HL-60 (cell line): ENCODE data around the gene KIAA1210.

Source experiments
- DNase-seq, 2 experiments: peaks; one replicate each; pipeline ENCODE4 v3.0.0-alpha.2; 2010 to 2020; ENCODE audit warnings: low read depth in 1 of 2, low spot score in 1 of 2
- H3K27ac ChIP-seq: fragments of 250-450 bp; sonication (Bioruptor Pico); replicated peaks from 2 replicates; pipeline ENCODE4 v1.5.1; 2020; ENCODE audit warnings: mild to moderate bottlenecking, moderate library complexity
- H3K27me3 ChIP-seq: fragments of 250-450 bp; sonication (Bioruptor Pico); 2 replicates; pipeline ENCODE4 v1.5.1; 2021; ENCODE audit warnings: mild to moderate bottlenecking, moderate library complexity; ENCODE audit not compliant: insufficient read depth, poor library complexity, severe bottlenecking
- H3K4me3 ChIP-seq: replicated peaks from 2 replicates; pipeline ENCODE4 v1.5.1; 2011; ENCODE audit warnings: mild to moderate bottlenecking, control low read depth, low read length; ENCODE audit not compliant: insufficient read depth
- CTCF ChIP-seq: IDR thresholded peaks from one replicate; pipeline ENCODE4 v1.5.1; 2011; ENCODE audit warnings: low read length, control low read depth, inconsistent platforms; ENCODE audit not compliant: insufficient read depth
- GABPA ChIP-seq: IDR thresholded peaks from 2 replicates; pipeline ENCODE4 v1.6.1; 2012; ENCODE audit warnings: low read depth
- POLR2AphosphoS5 ChIP-seq: IDR thresholded peaks from 2 replicates; pipeline ENCODE4 v1.6.1; 2012; ENCODE audit warnings: low read depth
- REST ChIP-seq: IDR thresholded peaks from 2 replicates; pipeline ENCODE4 v1.6.1; 2012; ENCODE audit warnings: low read depth; ENCODE audit not compliant: insufficient replicate concordance
- SPI1 ChIP-seq: IDR thresholded peaks from 2 replicates; pipeline ENCODE4 v1.6.1; 2012; ENCODE audit warnings: low read depth, mild to moderate bottlenecking, borderline replicate concordance

The KIAA1210 gene

GRCh38 chrX:119105826-119106225 is 21.8 kb downstream of the KIAA1210 start:
- TF ChIP-seq REST: no peak
- TF ChIP-seq GABPA: no peak
- no peak for TF ChIP-seq CTCF
- no peak for TF ChIP-seq POLR2AphosphoS5
- no peak for TF ChIP-seq SPI1
- Histone ChIP-seq H3K4me3 (no peak overlapping the region), H3K27ac (no peak overlapping the region), H3K27me3 (peaks cover 2% of the 10 kb centered on the region)
- no peak for DNase-seq

- no peak for TF ChIP-seq POLR2AphosphoS5
- no peak for TF ChIP-seq GABPA
- TF ChIP-seq SPI1: no peak
- TF ChIP-seq CTCF: no peak
- no peak for TF ChIP-seq REST
- no peak for DNase-seq
- no peak overlapping the region for H3K27ac ChIP-seq
- no peak overlapping the region for H3K4me3 ChIP-seq
- peaks cover 2% of the 10 kb centered on the region for H3K27me3 ChIP-seq
Measured at GRCh38 chrX:119101168-119101567, 26.4 kb downstream of the KIAA1210 start.

- H3K27ac ChIP-seq: no peak overlapping the region
- peaks cover 1% of the 10 kb centered on the region for H3K27me3 ChIP-seq
- no peak overlapping the region for H3K4me3 ChIP-seq
- TF ChIP-seq POLR2AphosphoS5: no peak
- TF ChIP-seq SPI1: no peak
- TF ChIP-seq CTCF: no peak
- TF ChIP-seq REST: no peak
- no peak for TF ChIP-seq GABPA
- no peak for DNase-seq
Measured at GRCh38 chrX:119095936-119096335, 31.7 kb downstream of the KIAA1210 start.
